ENCODE data around the gene TMEM221.
"Not testable (repeated sequence)": the region's sequence is repeated elsewhere in the genome, so short reads cannot be mapped to it uniquely, and the experiment has no call there.

The TMEM221 gene

GRCh38 chr19:17448131-17448967, at the start of gene TMEM221:
Gene TMEM221 (minus strand): TSS chr19:17448668. CDS start chr19:17448462, 206 bp downstream.
- DNase-seq (ENCODE audit: low read depth in 2 of 2), result peak in 1 of 2 experiments; percentile 46

DNA sequence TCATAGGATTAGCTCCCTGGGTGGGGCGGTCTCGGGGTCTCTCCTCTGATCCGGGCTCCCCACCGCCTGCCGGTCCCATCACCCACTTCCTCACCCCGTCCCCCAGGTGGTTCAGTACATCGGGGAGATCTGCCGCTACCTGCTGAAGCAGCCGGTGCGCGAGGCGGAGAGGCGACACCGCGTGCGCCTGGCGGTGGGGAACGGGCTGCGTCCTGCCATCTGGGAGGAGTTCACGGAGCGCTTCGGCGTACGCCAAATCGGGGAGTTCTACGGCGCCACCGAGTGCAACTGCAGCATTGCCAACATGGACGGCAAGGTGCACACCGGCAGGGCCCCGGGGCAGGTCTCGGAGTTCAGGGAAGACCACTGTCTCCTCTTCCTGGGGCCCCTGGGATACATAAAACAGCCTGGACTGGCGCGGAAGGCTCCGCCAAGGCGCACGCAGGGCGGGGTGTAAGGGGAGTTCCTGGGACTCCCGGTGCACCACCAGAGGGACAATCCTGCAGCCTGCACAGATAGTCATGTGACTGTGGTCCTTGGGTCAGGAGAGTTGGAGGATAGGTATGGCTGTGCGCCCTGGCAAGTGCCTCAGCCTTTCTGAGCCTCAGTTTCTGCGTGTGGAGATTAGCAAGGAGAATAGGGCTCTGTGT, 48.8 kb upstream of the TMEM221 start:
- DNase-seq (ENCODE audit: low read depth in 2 of 2), result no peak

GRCh38 chr19:17496337-17496997, 48.0 kb upstream of the TMEM221 start:
- DNase-seq (ENCODE audit: low read depth in 2 of 2), result peak; percentile 61 to 82

- DNase-seq (ENCODE audit: low read depth in 2 of 2), result no peak
Observed at GRCh38 chr19:17495639-17496296, 47.3 kb upstream of the TMEM221 start.

- DNase-seq (ENCODE audit: low read depth in 2 of 2), result no peak
Observed at GRCh38 chr19:17491287-17491686, 42.8 kb upstream of the TMEM221 start.

GRCh38 chr19:17490411-17490810, 41.9 kb upstream of the TMEM221 start:
- no peak for DNase-seq (ENCODE audit: low read depth in 2 of 2)

DNA sequence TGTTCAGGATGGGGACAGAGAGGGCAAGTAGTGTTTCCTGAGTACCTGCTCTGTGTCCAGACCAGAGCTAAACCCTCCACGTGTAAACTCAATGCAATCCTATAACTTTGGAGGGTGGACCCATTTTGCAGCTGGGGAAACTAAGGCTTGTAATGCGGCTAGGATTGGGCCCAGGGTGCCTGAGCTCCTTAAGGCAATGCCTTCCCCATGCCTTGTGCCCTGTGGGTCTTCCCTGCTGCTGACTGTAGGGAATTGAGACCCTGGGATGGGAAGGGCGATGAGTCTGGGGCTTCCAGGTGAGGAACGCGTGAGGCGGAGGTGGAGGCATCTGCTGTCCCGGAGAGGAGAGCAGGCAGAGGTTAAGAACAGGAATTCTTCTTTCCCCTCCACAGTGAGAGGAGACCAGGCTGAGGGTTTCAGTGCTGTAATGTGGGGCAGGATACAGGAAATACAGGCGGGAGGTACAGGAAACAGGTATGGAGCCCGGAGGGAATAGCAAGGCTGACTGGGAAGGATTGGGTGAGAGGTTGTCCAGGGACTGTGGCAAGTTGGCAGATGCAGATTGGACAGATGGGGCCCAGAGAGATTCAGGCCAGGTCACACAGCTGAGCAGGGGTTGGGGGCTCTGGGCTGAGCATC, 41.0 kb upstream of the TMEM221 start:
- no peak for DNase-seq (ENCODE audit: low read depth in 2 of 2)

- DNase-seq (ENCODE audit: low read depth in 2 of 2), result peak; percentile 49 to 81
Observed at GRCh38 chr19:17488593-17489391, 40.3 kb upstream of the TMEM221 start.

DNA sequence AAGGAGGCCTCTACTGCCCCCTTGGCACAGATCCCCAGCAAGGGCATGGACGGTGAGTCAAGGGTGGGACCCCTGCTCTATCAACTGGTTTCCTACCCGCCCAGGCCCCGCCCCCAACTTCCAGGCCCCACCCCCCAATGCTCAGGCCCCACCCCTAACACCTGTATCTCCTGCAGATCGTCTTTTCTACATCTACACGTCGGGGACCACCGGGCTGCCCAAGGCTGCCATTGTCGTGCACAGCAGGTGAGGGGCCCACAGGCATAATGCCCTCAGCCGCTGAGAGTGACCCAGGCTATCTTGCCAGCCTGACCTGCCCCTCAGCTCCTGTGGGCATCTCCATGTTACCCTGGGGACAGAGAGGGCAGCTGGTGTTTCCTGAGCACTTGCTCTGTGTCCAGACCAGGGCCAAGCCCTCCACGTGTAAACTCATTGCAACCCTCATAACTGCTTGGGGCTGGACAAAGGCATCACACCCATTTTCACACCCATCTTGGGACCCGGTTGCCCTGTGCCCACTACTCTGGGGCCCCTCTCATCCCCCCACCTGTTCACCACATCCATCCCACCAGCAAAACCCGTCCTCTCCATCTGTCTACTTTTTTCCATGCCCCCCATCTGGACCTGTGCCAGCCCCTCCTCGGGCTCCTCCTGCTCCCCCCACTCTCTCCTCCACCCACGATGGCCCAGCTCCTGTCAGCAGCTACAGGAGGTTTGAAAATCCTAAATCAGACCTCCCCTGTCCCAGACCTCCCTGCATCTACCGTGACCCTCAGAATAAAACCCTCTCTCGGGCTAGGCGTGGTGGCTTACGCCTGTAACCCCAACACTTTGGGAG, 39.0 kb upstream of the TMEM221 start:
- no peak for DNase-seq (ENCODE audit: low read depth in 2 of 2)

- no peak for DNase-seq (ENCODE audit: low read depth in 2 of 2)
Observed at GRCh38 chr19:17486545-17487240, 38.2 kb upstream of the TMEM221 start.

DNA sequence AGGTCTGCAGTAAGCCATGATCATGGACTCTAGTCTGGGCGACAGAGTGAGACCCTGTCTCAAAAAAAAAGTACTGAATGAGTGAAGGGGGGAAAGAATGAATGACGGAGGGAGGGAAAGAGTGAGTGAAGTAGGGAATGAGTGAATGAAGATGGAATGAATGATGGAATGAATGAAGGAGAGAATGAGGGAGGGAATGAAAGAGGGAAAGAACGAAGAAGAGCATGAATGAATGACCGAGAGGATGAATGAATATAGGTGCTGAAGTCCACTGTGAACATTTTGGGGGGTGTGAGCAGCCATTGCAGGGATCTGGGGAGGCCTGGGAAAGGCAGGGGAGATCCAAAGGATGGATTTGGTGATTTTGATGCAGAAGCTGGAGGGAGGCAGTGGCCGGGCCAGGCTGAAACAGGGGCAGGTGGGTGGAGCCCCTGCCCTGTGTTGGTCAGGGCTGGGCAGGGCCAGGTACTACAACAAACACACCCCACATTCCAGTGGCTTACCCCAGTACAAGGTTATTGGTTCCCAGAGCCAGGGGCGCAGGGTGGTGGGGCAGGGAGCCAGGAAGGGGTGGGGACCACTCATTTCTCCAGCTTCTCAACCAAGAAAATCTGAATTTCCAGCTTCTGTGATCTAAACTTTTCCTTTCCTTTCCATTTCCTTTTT, 36.2 kb upstream of the TMEM221 start:
- no peak for DNase-seq (ENCODE audit: low read depth in 2 of 2)

- no peak for DNase-seq (ENCODE audit: low read depth in 2 of 2)
Observed at GRCh38 chr19:17483605-17484002, 35.1 kb upstream of the TMEM221 start.

- no peak for DNase-seq (ENCODE audit: low read depth in 2 of 2)
Observed at GRCh38 chr19:17482877-17483604, 34.6 kb upstream of the TMEM221 start.

GRCh38 chr19:17481986-17482385, 33.5 kb upstream of the TMEM221 start:
- no peak for DNase-seq (ENCODE audit: low read depth in 2 of 2)

GRCh38 chr19:17479325-17479791, 30.9 kb upstream of the TMEM221 start:
- DNase-seq (ENCODE audit: low read depth in 2 of 2), result no peak

GRCh38 chr19:17475541-17476115, 27.2 kb upstream of the TMEM221 start:
- no peak for DNase-seq (ENCODE audit: low read depth in 2 of 2)

DNA sequence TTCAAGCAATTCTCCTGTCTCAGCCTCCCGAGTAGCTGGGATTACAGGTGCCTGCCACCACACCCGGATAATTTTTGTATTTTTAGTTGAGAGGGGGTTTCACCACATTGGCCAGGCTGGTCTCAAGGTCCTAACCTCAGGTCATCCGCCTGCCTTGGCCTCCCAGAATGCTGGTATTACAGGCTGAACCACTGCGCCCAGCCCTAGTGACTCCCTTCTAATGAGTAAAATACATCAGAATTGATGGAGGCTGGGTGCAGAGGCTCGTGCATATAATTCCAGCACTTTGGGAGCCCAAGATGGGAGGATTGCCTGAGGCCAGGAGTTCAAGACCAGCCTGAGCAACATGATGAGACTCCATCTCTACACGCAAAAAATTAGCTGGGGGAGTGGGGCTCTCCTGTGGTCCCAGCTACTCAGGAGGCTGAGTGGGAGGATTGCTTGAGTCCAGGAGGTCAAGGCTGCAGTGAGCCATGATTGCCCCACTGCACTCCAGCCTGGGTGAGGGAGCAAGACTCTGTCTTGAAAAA, 26.6 kb upstream of the TMEM221 start:
- DNase-seq (ENCODE audit: low read depth in 2 of 2), result not testable (repeated sequence)
